Measurements from ENCODE around the gene ATP6V1C2. TPM values are rescaled to one million over a fixed set of nuclear protein-coding genes. Genes with fewer than 3 reads are reported as not detected.

The ATP6V1C2 gene
- total and polyA plus RNA-seq, 2 donors (not counting 3 experiments of a cell fraction or from before 2014, with no cell fraction given), result 0.03 to 0.13 TPM

- dilution Hi-C loops (cut with MboI; ENCODE audit: extremely low pct_ligation_motif_present, low sequenced_read_pairs), result no loop called here
- Histone ChIP-seq H3K9me1 (replicated peaks; ENCODE audit: control insufficient read depth, extremely low read depth, insufficient read depth, low read length) (no peaks in the 10 kb centered on the region), H3K4me2 (ENCODE audit: insufficient read depth, low read length) (no peak overlapping the region), H3K27me3 (ENCODE audit: control insufficient read depth in 2 of 2, insufficient read depth in 2 of 2, low read length in 2 of 2) (no peaks in the 10 kb centered on the region), H4K20me1 (replicated peaks; ENCODE audit: control insufficient read depth, extremely low read depth, insufficient read depth, low read length) (no peaks in the 10 kb centered on the region), H2AFZ (ENCODE audit: low read depth, low read length) (no peak overlapping the region), H3K4me1 (ENCODE audit: control insufficient read depth, extremely low read depth, insufficient read depth, low read length) (peaks cover 14% of the 10 kb centered on the region), H3K4me3 (replicated peaks in 1 of 3; ENCODE audit: insufficient read depth in 1 of 3, low read depth in 1 of 3, low read length in 3 of 3) (no peak overlapping the region), H3K36me3 (ENCODE audit: control insufficient read depth in 2 of 2, extremely low read depth in 1 of 2, insufficient read depth in 2 of 2, low read length in 2 of 2) (peaks cover 45 to 54% of the 10 kb centered on the region in 2 experiments), H3K27ac (ENCODE audit: insufficient read depth, low read depth, low read length) (no peak overlapping the region), H3K79me2 (ENCODE audit: control insufficient read depth, insufficient read depth, low read length) (peaks cover 8% of the 10 kb centered on the region), H3K9me3 (replicated peaks; ENCODE audit: control insufficient read depth, insufficient read depth, low read length) (no peaks in the 10 kb centered on the region), H3K9ac (replicated peaks; ENCODE audit: extremely low read depth, insufficient read depth, low read length) (no peak overlapping the region)
- no TSS peak for BruUV-seq (replicated peaks)
- TF ChIP-seq CTCF (IDR thresholded peaks at IDR 0.05; ENCODE audit: extremely low read depth in 1 of 2, insufficient read depth in 1 of 2, low read depth in 1 of 2, low read length in 2 of 2) (no peak), GATA2 (IDR thresholded peaks at IDR 0.05; ENCODE audit: insufficient read depth, insufficient read length, low read depth, low read length) (no peak), JUN (IDR thresholded peaks at IDR 0.05; ENCODE audit: borderline replicate concordance, insufficient read depth, insufficient read length, low read depth) (no peak), POLR2AphosphoS5 (IDR thresholded peaks at IDR 0.05; ENCODE audit: insufficient read depth, low read depth, low read length) (no peak), MYC (IDR thresholded peaks at IDR 0.05; ENCODE audit: low read depth, low read length) (no peak), MAX (IDR thresholded peaks at IDR 0.05; ENCODE audit: insufficient read depth, insufficient read length) (no peak), POLR2A (IDR thresholded peaks at IDR 0.05; ENCODE audit: low read depth, low read length) (no peak), EZH2 (IDR thresholded peaks at IDR 0.05; ENCODE audit: borderline replicate concordance, low read depth, low read length, severe bottlenecking) (no peak), FOS (IDR thresholded peaks at IDR 0.05; ENCODE audit: borderline replicate concordance, insufficient read depth, low read length) (no peak)
- intact Hi-C loops (cut with micrococcal nuclease), result no loop called here
- ChIA-PET POLR2A (no interaction called here), CTCF (no interaction called here)
- DNase-seq (ENCODE audit: low read depth, low spot score) (no peak), FAIRE-seq (no peak)
Measured at GRCh38 chr2:10785260-10785659, 63.8 kb downstream of the ATP6V1C2 start.

Data from endothelial cell of umbilical vein (primary cell).